GM06990 (cell line): ENCODE data around the gene DPEP2.
A peak's percentile ranks its signal among the peaks of the same experiment; 100 is the strongest.

Source experiments
- DNase-seq: peaks from one replicate; pipeline ENCODE4 v3.0.0-alpha.2; 2011; ENCODE audit not compliant: insufficient read length; ENCODE audit errors: extremely low read depth
- H3K27me3 ChIP-seq: replicated peaks from 2 replicates; pipeline ENCODE4 v1.6.0; 2011; ENCODE audit warnings: low read length; ENCODE audit not compliant: control insufficient read depth, insufficient read depth
- H3K36me3 ChIP-seq: 2 replicates; pipeline ENCODE4 v1.5.1; 2011; ENCODE audit warnings: low read length; ENCODE audit not compliant: control insufficient read depth, insufficient read depth
- H3K4me3 ChIP-seq: replicated peaks from 2 replicates; pipeline ENCODE4 v1.5.1; 2011; ENCODE audit warnings: low read depth, mild to moderate bottlenecking, control low read depth, low read length
- TF ChIP-seq, protein P1 (sequence below): IDR thresholded peaks from 2 replicates; pipeline ENCODE4 v1.5.1; 2011; ENCODE audit warnings: low read length, control low read depth, mild to moderate bottlenecking, inconsistent platforms; ENCODE audit not compliant: insufficient read depth, poor library complexity, severe bottlenecking

DPEP2 gene

DNA sequence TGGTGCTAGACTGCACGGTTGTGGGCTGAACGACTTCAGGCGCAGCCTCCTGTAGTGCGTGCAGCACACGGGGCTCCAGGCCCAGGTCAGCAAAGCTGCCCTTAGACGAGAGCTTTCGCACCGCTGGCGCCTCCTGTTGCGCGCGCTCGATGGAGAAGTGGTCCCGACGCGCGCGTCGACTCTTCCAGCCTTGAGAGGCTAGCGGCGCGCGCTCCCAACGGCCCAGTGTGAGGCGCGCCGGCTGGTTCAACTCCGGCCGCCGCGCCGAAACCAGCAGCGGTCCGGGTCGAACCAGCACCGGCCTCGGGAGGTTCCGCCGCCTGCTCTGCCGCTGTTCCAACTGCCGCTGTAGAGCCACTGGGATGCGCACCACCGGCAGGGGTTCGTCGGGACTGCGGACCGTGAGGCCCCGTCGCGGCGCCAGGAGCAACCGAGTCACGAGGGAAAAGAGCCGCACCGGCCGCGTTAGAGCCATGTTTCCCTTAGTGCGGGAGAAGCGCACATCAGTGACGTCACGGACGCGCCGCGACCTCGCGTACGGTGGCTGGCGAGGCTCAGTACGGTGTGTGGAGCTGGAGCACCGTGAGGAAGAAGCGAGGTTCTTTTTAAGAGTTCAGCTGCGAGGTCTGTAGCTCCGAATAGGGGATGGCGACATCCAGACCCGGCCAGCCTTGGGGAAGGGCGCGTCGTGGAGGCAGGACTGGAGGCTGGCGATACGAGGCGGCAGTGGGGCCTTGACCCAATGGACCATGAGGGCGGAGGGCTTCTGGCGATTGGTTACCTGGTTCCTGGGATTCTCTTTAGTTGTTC is 23.6 kb upstream of the DPEP2 start, which contains the start of the genes DDX28 and DUS2:
Gene DDX28 (minus strand): TSS at position 505 of the 810 bp plus-strand sequence. CDS start 30 bp downstream, at position 475.
Gene DUS2 (plus strand): TSS at position 557 of the 810 bp plus-strand sequence. CDS start 14,740 bp downstream, outside the sequence.
- Histone ChIP-seq H3K4me3 (peak within 1 kb of the TSS; percentile 90), H3K36me3 (peaks cover 4% of the 10 kb centered on the region), H3K27me3 (no peaks in the 10 kb centered on the region)
- DNase-seq: peak; percentile 97
- TF ChIP-seq, protein P1, sequence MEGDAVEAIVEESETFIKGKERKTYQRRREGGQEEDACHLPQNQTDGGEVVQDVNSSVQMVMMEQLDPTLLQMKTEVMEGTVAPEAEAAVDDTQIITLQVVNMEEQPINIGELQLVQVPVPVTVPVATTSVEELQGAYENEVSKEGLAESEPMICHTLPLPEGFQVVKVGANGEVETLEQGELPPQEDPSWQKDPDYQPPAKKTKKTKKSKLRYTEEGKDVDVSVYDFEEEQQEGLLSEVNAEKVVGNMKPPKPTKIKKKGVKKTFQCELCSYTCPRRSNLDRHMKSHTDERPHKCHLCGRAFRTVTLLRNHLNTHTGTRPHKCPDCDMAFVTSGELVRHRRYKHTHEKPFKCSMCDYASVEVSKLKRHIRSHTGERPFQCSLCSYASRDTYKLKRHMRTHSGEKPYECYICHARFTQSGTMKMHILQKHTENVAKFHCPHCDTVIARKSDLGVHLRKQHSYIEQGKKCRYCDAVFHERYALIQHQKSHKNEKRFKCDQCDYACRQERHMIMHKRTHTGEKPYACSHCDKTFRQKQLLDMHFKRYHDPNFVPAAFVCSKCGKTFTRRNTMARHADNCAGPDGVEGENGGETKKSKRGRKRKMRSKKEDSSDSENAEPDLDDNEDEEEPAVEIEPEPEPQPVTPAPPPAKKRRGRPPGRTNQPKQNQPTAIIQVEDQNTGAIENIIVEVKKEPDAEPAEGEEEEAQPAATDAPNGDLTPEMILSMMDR: no peak

DNA sequence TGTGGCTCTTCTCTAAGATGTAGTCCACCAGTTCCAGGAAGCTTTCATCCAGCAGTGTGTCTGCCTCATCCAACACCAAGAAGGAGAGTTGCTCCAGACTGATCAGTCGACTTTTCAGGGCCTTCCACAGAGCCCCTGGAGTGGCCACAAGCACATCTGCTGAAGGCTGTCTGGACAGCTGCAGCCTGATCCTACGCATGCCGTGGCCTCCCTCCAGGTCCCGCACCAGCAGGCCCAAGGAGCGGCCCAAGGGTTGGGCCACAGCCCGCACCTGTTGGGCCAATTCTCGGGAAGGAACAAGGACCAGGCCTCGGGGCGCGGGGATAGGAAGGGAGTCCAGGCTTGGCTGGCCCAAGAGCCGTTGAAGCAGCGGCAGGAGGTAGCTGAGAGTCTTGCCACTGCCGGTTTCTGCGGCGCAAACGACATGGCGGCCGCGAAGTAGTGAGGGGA is 23.0 kb upstream of the DPEP2 start:
- H3K4me3 ChIP-seq: peak overlapping the region; percentile 90
- DNase-seq: no peak
- peaks cover 4% of the 10 kb centered on the region; the same call in 1 of the 2 replicates for H3K36me3 ChIP-seq
- no peaks in the 10 kb centered on the region for H3K27me3 ChIP-seq
- TF ChIP-seq, protein P1: no peak

DNA sequence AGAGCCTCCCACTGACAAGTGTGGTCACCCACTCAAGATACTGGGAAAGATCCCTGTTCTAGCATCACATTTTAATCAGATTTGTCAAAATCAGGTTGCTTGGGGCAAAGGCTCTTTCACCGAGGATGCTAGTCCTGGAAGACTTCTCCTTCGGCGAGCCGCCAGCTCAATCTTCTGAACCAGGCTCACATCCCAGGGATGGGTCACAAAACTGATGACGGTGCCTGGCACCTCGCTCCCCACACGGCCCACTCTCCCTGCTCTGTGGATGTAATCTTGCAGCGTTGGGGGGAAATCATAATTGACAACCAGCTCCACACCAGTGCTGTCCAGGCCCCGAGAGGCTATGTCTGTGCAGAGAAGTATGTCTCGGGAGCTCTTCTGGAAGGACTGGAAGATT is 22.2 kb upstream of the DPEP2 start:
- Histone ChIP-seq H3K27me3 (no peaks in the 10 kb centered on the region), H3K36me3 (0 out of 2 replicates have a peak, but pooled peaks cover 1% of the 10 kb centered on the region), H3K4me3 (no peak overlapping the region; the same call in 1 of the 2 replicates)
- TF ChIP-seq, protein P1: no peak
- no peak for DNase-seq

DNA sequence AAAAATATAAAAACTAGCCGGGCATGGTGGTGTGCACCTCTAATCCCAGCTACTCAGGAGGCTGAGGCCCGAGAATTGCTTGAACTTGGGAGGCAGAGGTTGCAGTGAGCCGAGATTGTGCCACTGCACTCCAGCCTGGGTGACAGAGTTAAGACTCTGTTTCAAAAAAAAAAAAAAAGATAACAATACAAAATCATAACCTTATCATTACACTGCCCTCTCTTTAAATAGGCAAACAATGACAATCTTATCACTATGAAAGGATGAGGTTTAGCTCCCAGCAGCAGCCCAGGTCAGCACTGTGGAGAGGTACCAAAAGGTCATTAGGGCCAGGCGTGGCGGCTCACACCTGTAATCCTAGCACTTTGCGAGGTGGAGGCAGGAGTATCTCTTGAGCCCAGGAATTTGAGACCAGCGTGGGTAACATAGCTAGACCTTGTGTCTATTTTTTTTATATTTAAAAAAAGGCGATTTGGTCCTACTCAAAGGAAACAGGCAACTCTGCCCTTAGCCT is 19.9 kb upstream of the DPEP2 start:
- Histone ChIP-seq H3K27me3 (no peaks in the 10 kb centered on the region; the same call in 1 of the 2 replicates), H3K36me3 (no peaks in the 10 kb centered on the region), H3K4me3 (no peak overlapping the region)
- TF ChIP-seq, protein P1: no peak
- DNase-seq: no peak

DNA sequence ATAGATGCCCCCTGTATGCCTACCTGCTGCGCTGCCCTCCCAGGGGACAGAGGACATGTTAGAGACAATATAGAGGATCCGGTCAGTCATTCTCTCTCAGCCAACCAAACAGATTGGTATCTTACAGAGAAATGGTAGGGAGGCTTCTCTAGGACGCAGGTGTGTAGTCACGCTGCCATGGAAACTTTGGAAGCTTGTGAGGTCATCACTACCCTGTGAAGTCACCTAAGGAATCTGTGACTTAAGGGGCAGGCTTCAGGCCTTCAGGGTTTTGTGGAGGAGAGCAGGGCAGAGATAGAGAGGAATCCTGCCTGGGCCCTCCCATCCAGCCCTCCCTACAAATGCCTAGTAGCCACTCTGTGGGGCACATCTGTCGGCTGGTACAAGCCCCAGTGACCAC is 16.4 kb upstream of the DPEP2 start, which contains the start of gene DPEP2NB:
Gene DPEP2NB (minus strand): TSS at position 231 of the 400 bp plus-strand sequence. CDS start 141 bp downstream, at position 90.
- no peaks in the 10 kb centered on the region for H3K36me3 ChIP-seq
- no peak within 1 kb of the TSS for H3K4me3 ChIP-seq
- TF ChIP-seq, protein P1: no peak
- H3K27me3 ChIP-seq: no peaks in the 10 kb centered on the region; the same call in 1 of the 2 replicates
- DNase-seq: no peak
